ENCODE results near the gene UBL4B. TPM values are rescaled to one million over a fixed set of nuclear protein-coding genes. Genes with fewer than 3 reads are reported as not detected.

The UBL4B gene
- not detected for total RNA-seq

- ChIA-PET CTCF (interaction anchor here (1.0 to 1.3 kb wide), 2 partner anchors 59 to 75 kb away, joined by 3 to 4 read pairs; no protein-coding TSS in a partner anchor), POLR2A (no interaction called here)
- H3K4me1 Mint-ChIP-seq, result no peaks in the 10 kb centered on the region
- no peak within 1 kb of the TSS for H3K27ac Mint-ChIP-seq
- H3K27me3 Mint-ChIP-seq, result peaks cover 21% of the 10 kb centered on the region
- DNase-seq, result no peak
- H3K36me3 Mint-ChIP-seq (ENCODE audit: low read depth), result no peaks in the 10 kb centered on the region
- H3K9me3 Mint-ChIP-seq, result no peaks in the 10 kb centered on the region
- H3K4me3 Mint-ChIP-seq, result no peak within 1 kb of the TSS
These were observed at the start of gene UBL4B for GRCh38 chr1:110112143-110112542. Gene UBL4B (plus strand): TSS chr1:110112443. CDS start chr1:110112535, 92 bp downstream.

- Mint-ChIP-seq H3K36me3 (ENCODE audit: low read depth) (no peaks in the 10 kb centered on the region), H3K9me3 (no peaks in the 10 kb centered on the region), H3K27me3 (peaks cover 19% of the 10 kb centered on the region), H3K4me1 (no peaks in the 10 kb centered on the region), H3K4me3 (no peak overlapping the region), H3K27ac (no peak overlapping the region)
- DNase-seq, result no peak
- POLR2A ChIA-PET, result no interaction called here
- CTCF ChIA-PET, result interaction anchor here (1.4 to 1.7 kb wide), 3 partner anchors 8 to 26 kb away, joined by 4 to 5 read pairs (median 4); no protein-coding TSS in a partner anchor
These were observed 49.6 kb upstream of the UBL4B start for GRCh38 chr1:110062612-110063011.

GRCh38 chr1:110063781-110064180 lies 48.5 kb upstream of the UBL4B start:
- Mint-ChIP-seq H3K27me3 (peaks cover 30% of the 10 kb centered on the region), H3K4me3 (no peak overlapping the region), H3K27ac (no peak overlapping the region), H3K4me1 (peaks cover 5% of the 10 kb centered on the region), H3K36me3 (ENCODE audit: low read depth) (no peaks in the 10 kb centered on the region), H3K9me3 (no peaks in the 10 kb centered on the region)
- ChIA-PET POLR2A (no interaction called here), CTCF (interaction anchor here (1.7 kb wide), 1 partner anchor 10 kb away, joined by 5 read pairs; no protein-coding TSS in a partner anchor)
- no peak for DNase-seq

GRCh38 chr1:110064576-110065337 lies 47.5 kb upstream of the UBL4B start:
- Mint-ChIP-seq H3K4me3 (no peak overlapping the region), H3K27me3 (peaks cover 37% of the 10 kb centered on the region), H3K9me3 (no peaks in the 10 kb centered on the region), H3K36me3 (ENCODE audit: low read depth) (no peaks in the 10 kb centered on the region), H3K4me1 (peaks cover 5% of the 10 kb centered on the region), H3K27ac (no peak overlapping the region)
- ChIA-PET CTCF (interaction anchor here (0.8 to 2.0 kb wide), 4 partner anchors 9 to 425 kb away, joined by 3 to 10 read pairs (median 4); no protein-coding TSS in a partner anchor), POLR2A (no interaction called here)
- DNase-seq, result no peak

- ChIA-PET CTCF (interaction anchor here (0.8 to 2.0 kb wide), 7 partner anchors 10 to 426 kb away, joined by 3 to 10 read pairs (median 4); no protein-coding TSS in a partner anchor), POLR2A (no interaction called here)
- no peaks in the 10 kb centered on the region for H3K9me3 Mint-ChIP-seq
- peaks cover 5% of the 10 kb centered on the region for H3K4me1 Mint-ChIP-seq
- H3K36me3 Mint-ChIP-seq (ENCODE audit: low read depth), result no peaks in the 10 kb centered on the region
- H3K27ac Mint-ChIP-seq, result no peak overlapping the region
- DNase-seq, result no peak
- no peak overlapping the region for H3K4me3 Mint-ChIP-seq
- peaks cover 42% of the 10 kb centered on the region for H3K27me3 Mint-ChIP-seq
These were observed 46.4 kb upstream of the UBL4B start for GRCh38 chr1:110065841-110066240.

- POLR2A ChIA-PET, result no interaction called here
These were observed 44.8 kb upstream of the UBL4B start for GRCh38 chr1:110067479-110067892.

GRCh38 chr1:110067893-110068645 lies 44.2 kb upstream of the UBL4B start:
- Mint-ChIP-seq H3K4me1 (peaks cover 5% of the 10 kb centered on the region), H3K4me3 (no peak overlapping the region), H3K9me3 (no peaks in the 10 kb centered on the region), H3K27ac (peak overlapping the region; percentile 13), H3K36me3 (ENCODE audit: low read depth) (no peaks in the 10 kb centered on the region), H3K27me3 (peaks cover 64% of the 10 kb centered on the region)
- CTCF ChIA-PET, result interaction anchor here (1.1 kb wide), 1 partner anchor 8 kb away, joined by 4 read pairs; no protein-coding TSS in a partner anchor
- no peak for DNase-seq
- POLR2A ChIA-PET, result no interaction called here

More at GRCh38 chr1:110067479-110067892, 44.8 kb upstream of the UBL4B start:
- H3K4me3 Mint-ChIP-seq, result no peak overlapping the region
- no peaks in the 10 kb centered on the region for H3K9me3 Mint-ChIP-seq
- H3K4me1 Mint-ChIP-seq, result peaks cover 5% of the 10 kb centered on the region
- no peak for DNase-seq
- H3K36me3 Mint-ChIP-seq (ENCODE audit: low read depth), result no peaks in the 10 kb centered on the region
- CTCF ChIA-PET, result interaction anchor here (1.4 kb wide), 1 partner anchor 16 kb away, joined by 3 read pairs; no protein-coding TSS in a partner anchor
- H3K27me3 Mint-ChIP-seq, result peaks cover 59% of the 10 kb centered on the region
- H3K27ac Mint-ChIP-seq, result no peak overlapping the region

GRCh38 chr1:110068646-110069403 lies 43.4 kb upstream of the UBL4B start:
- Mint-ChIP-seq H3K4me3 (no peak overlapping the region), H3K4me1 (peaks cover 5% of the 10 kb centered on the region), H3K27ac (peak overlapping the region; percentile 54), H3K27me3 (peaks cover 71% of the 10 kb centered on the region), H3K36me3 (ENCODE audit: low read depth) (no peaks in the 10 kb centered on the region), H3K9me3 (no peaks in the 10 kb centered on the region)
- peak; percentile 21 for DNase-seq
- POLR2A ChIA-PET, result no interaction called here
- CTCF ChIA-PET, result interaction anchor here (1.1 kb wide), 1 partner anchor 9 kb away, joined by 4 read pairs; no protein-coding TSS in a partner anchor

GRCh38 chr1:110069404-110070281 lies 42.6 kb upstream of the UBL4B start:
- ChIA-PET CTCF (interaction anchor here (1.1 kb wide), 1 partner anchor 10 kb away, joined by 4 read pairs; no protein-coding TSS in a partner anchor), POLR2A (no interaction called here)
- H3K4me3 Mint-ChIP-seq, result no peak overlapping the region
- peaks cover 78% of the 10 kb centered on the region for H3K27me3 Mint-ChIP-seq
- no peaks in the 10 kb centered on the region for H3K36me3 Mint-ChIP-seq (ENCODE audit: low read depth)
- H3K27ac Mint-ChIP-seq, result no peak overlapping the region
- H3K9me3 Mint-ChIP-seq, result no peaks in the 10 kb centered on the region
- DNase-seq, result no peak
- peaks cover 5% of the 10 kb centered on the region for H3K4me1 Mint-ChIP-seq

- no peak for DNase-seq
- H3K4me1 Mint-ChIP-seq, result peaks cover 5% of the 10 kb centered on the region
- H3K9me3 Mint-ChIP-seq, result no peaks in the 10 kb centered on the region
- no peak overlapping the region for H3K27ac Mint-ChIP-seq
- no peak overlapping the region for H3K4me3 Mint-ChIP-seq
- ChIA-PET POLR2A (no interaction called here), CTCF (interaction anchor here (1.0 to 1.5 kb wide), 2 partner anchors 16 to 345 kb away, joined by 3 to 4 read pairs; no protein-coding TSS in a partner anchor)
- H3K27me3 Mint-ChIP-seq, result peaks cover 82% of the 10 kb centered on the region
- no peaks in the 10 kb centered on the region for H3K36me3 Mint-ChIP-seq (ENCODE audit: low read depth)
These were observed 42.0 kb upstream of the UBL4B start for GRCh38 chr1:110070282-110070669.

- Mint-ChIP-seq H3K36me3 (ENCODE audit: low read depth) (no peaks in the 10 kb centered on the region), H3K4me1 (peaks cover 5% of the 10 kb centered on the region), H3K9me3 (no peaks in the 10 kb centered on the region), H3K27me3 (peaks cover 81% of the 10 kb centered on the region), H3K27ac (no peak within 1 kb of the TSS), H3K4me3 (no peak within 1 kb of the TSS)
- ChIA-PET CTCF (interaction anchor here (0.6 to 1.5 kb wide), 5 partner anchors 17 to 345 kb away, joined by 3 to 6 read pairs (median 3); partner anchors contain the start of gene SLC6A17), POLR2A (no interaction called here)
- no peak for DNase-seq
These were observed 41.5 kb upstream of the UBL4B start, which contains the start of gene ALX3 for GRCh38 chr1:110070671-110071242. Gene ALX3 (minus strand): TSS chr1:110070672. CDS start chr1:110070612, 60 bp downstream.

Measured in activated CD4-positive, alpha-beta T cell treated with anti-CD3 and anti-CD28 coated beads, Interleukin-2, amount 10 ng/mL, durations not matched to agents 7 days and 5 days (primary cell).